ENCODE data around the gene MOSMO. TPM values are rescaled to one million over a fixed set of nuclear protein-coding genes. Genes with fewer than 3 reads are reported as not detected.

Gene MOSMO
- total and polyA plus RNA-seq, 2 of the 13 experiments (the other 11 are each of a cell fraction or from before 2014, with no cell fraction given): 26.7 to 32.6 TPM

GRCh38 chr16:21996923-21997696, 10.8 kb upstream of the MOSMO start (continued):
- TF ChIP-seq SNAPC4 (CRISPR knock-in tag; IDR thresholded peaks at IDR 0.05) (no peak), FOXM1 (CRISPR knock-in tag; IDR thresholded peaks at IDR 0.05) (no peak), ZNF7 (CRISPR knock-in tag; IDR thresholded peaks at IDR 0.05) (peak; percentile 31; the same call in 1 of the 2 replicates), NFATC3 (CRISPR knock-in tag; IDR thresholded peaks at IDR 0.05) (no peak), SPEN (CRISPR knock-in tag; IDR thresholded peaks at IDR 0.05; ENCODE audit: low read depth) (no peak), HNF4A (CRISPR knock-in tag; IDR thresholded peaks at IDR 0.05) (peak; percentile 30), RELA (CRISPR knock-in tag; IDR thresholded peaks at IDR 0.05) (no peak), ZMYM3 (CRISPR knock-in tag; IDR thresholded peaks at IDR 0.05) (peak; percentile 91), SIN3A (IDR thresholded peaks at IDR 0.05; ENCODE audit: borderline replicate concordance, low read depth, low read length) (0 out of 2 replicates have a peak, but pooled peaks have one; percentile 12), ZNF550 (CRISPR knock-in tag; IDR thresholded peaks at IDR 0.05; ENCODE audit: borderline replicate concordance) (no peak), ZNF792 (CRISPR knock-in tag; IDR thresholded peaks at IDR 0.05) (no peak; the same call in 1 of the 2 replicates), ATF1 (CRISPR knock-in tag; IDR thresholded peaks at IDR 0.05) (no peak), SETDB1 (CRISPR knock-in tag; IDR thresholded peaks at IDR 0.05; ENCODE audit: borderline replicate concordance) (peak; percentile 72; the same call in 1 of the 2 replicates), ATF2 (CRISPR knock-in tag; IDR thresholded peaks at IDR 0.05) (no peak), RXRB (CRISPR knock-in tag; IDR thresholded peaks at IDR 0.05; ENCODE audit: borderline replicate concordance) (peak; percentile 30; the same call in 1 of the 2 replicates), FOXK2 (IDR thresholded peaks at IDR 0.05) (no peak), ZNF121 (CRISPR knock-in tag; IDR thresholded peaks at IDR 0.05) (peak; percentile 98), TSC22D2 (CRISPR knock-in tag; IDR thresholded peaks at IDR 0.05; ENCODE audit: borderline replicate concordance) (no peak), CC2D1A (CRISPR knock-in tag; IDR thresholded peaks at IDR 0.05) (0 out of 2 replicates have a peak, but pooled peaks have one; percentile 64), DMAP1 (CRISPR knock-in tag; IDR thresholded peaks at IDR 0.05) (no peak)
- TF ChIP-seq, protein P1, sequence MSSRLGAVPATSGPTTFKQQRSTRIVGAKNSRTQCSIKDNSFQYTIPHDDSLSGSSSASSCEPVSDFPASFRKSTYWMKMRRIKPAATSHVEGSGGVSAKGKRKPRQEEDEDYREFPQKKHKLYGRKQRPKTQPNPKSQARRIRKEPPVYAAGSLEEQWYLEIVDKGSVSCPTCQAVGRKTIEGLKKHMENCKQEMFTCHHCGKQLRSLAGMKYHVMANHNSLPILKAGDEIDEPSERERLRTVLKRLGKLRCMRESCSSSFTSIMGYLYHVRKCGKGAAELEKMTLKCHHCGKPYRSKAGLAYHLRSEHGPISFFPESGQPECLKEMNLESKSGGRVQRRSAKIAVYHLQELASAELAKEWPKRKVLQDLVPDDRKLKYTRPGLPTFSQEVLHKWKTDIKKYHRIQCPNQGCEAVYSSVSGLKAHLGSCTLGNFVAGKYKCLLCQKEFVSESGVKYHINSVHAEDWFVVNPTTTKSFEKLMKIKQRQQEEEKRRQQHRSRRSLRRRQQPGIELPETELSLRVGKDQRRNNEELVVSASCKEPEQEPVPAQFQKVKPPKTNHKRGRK (CRISPR knock-in tag; IDR thresholded peaks at IDR 0.05): no peak
- TF ChIP-seq, protein P2, sequence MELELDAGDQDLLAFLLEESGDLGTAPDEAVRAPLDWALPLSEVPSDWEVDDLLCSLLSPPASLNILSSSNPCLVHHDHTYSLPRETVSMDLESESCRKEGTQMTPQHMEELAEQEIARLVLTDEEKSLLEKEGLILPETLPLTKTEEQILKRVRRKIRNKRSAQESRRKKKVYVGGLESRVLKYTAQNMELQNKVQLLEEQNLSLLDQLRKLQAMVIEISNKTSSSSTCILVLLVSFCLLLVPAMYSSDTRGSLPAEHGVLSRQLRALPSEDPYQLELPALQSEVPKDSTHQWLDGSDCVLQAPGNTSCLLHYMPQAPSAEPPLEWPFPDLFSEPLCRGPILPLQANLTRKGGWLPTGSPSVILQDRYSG (CRISPR knock-in tag; IDR thresholded peaks at IDR 0.05): no peak

All from HepG2 (cell line).